Colonic mucosa (tissue), 4 donors: ENCODE data around the gene NHEJ1. TPM values are rescaled to one million over a fixed set of nuclear protein-coding genes. Genes with fewer than 3 reads are reported as not detected.
A peak's percentile ranks its signal among the peaks of the same experiment; 100 is the strongest.

Source experiments
- DNase-seq: peaks from one replicate; pipeline ENCODE4 v3.0.0-alpha.2; 2020
- H3K27ac ChIP-seq: fragments of 200-600 bp; one replicate; pipeline ENCODE4 v1.8.0; 2021
- H3K27me3 ChIP-seq: fragments of 200-600 bp; one replicate; pipeline ENCODE4 v1.8.0; 2021
- H3K36me3 ChIP-seq: fragments of 200-600 bp; one replicate; pipeline ENCODE4 v1.8.0; 2021
- H3K4me1 ChIP-seq: fragments of 200-600 bp; one replicate; pipeline ENCODE4 v1.8.0; 2021; ENCODE audit warnings: mild to moderate bottlenecking
- H3K4me3 ChIP-seq: fragments of 200-600 bp; one replicate; pipeline ENCODE4 v1.8.0; 2021
- H3K9ac ChIP-seq, 2 donors: one replicate each; pipeline ENCODE4 v1.7.0; 2013; ENCODE audit warnings: control low read depth in 2 of 2, low read depth in 2 of 2, low read length in 2 of 2
- H3K9me3 ChIP-seq: fragments of 200-600 bp; one replicate; pipeline ENCODE4 v1.8.0; 2021
- intact Hi-C: fragments of 100-400 bp; cut with DNase I; formaldehyde crosslinking; loops from one replicate; pipeline ENCODE4 v1.14.1; 2022
- total RNA-seq, 2 donors: library from RNA; stranded (reverse); fragmentation: NEBNext Ultra II Directional in 1 of 2; extraction: Animal tissue kit (Norgen Biotek cat#: 25700) in 1 of 2; gene quantifications; one replicate each; pipeline ENCODE4 v1.2.1, GENCODE V29; 2021
- TF ChIP-seq, protein P1 (sequence below): fragments of 200-600 bp; IDR thresholded peaks from one replicate; pipeline ENCODE4 v1.8.0; 2022; ENCODE audit warnings: antibody characterized with exemption, mild to moderate bottlenecking
- donor health status: healthy.
- donor health status: DM: no; HTN: no; CAD: no.
- donor health status: DM: no; HTN: no; CAD: no.

The NHEJ1 gene
- total RNA-seq, 2 donors from 2014 or later = 30.7 to 51.1 TPM

GRCh38 chr2:219045937-219046550 is 114.6 kb downstream of the NHEJ1 start:
- H3K4me1 ChIP-seq = peaks cover 3% of the 10 kb centered on the region
- no peaks in the 10 kb centered on the region for H3K36me3 ChIP-seq
- intact Hi-C loops = no loop called here
- TF ChIP-seq, protein P1, sequence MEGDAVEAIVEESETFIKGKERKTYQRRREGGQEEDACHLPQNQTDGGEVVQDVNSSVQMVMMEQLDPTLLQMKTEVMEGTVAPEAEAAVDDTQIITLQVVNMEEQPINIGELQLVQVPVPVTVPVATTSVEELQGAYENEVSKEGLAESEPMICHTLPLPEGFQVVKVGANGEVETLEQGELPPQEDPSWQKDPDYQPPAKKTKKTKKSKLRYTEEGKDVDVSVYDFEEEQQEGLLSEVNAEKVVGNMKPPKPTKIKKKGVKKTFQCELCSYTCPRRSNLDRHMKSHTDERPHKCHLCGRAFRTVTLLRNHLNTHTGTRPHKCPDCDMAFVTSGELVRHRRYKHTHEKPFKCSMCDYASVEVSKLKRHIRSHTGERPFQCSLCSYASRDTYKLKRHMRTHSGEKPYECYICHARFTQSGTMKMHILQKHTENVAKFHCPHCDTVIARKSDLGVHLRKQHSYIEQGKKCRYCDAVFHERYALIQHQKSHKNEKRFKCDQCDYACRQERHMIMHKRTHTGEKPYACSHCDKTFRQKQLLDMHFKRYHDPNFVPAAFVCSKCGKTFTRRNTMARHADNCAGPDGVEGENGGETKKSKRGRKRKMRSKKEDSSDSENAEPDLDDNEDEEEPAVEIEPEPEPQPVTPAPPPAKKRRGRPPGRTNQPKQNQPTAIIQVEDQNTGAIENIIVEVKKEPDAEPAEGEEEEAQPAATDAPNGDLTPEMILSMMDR = no peak
- H3K27ac ChIP-seq = no peak overlapping the region
- H3K9me3 ChIP-seq = no peaks in the 10 kb centered on the region
- no peak for DNase-seq
- no peak overlapping the region for H3K9ac ChIP-seq
- H3K27me3 ChIP-seq = no peaks in the 10 kb centered on the region
- H3K4me3 ChIP-seq = no peak overlapping the region

DNA sequence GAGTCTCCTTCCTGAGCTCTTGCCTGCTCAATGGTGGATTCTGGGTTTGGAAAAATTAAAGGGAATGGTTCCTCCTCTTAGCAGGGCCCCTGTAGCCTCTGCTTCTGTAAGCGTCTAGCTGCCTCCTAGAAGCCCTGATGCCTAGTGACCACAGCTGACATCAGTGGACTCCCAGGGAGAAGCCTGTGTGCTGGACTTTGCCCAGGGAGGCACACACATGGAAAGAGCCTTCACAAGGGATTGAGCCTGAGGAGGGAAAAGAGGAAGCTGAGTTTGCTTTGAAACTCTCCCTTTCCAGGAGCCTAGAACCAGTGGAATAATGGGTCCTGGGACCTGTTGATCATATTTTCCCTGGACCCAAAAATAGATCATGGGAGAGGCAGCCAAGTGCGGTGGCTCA is 117.9 kb downstream of the NHEJ1 start:
- H3K9me3 ChIP-seq = no peaks in the 10 kb centered on the region
- DNase-seq = no peak
- H3K27ac ChIP-seq = no peak overlapping the region
- peaks cover 3% of the 10 kb centered on the region for H3K4me1 ChIP-seq
- H3K4me3 ChIP-seq = no peak overlapping the region
- H3K9ac ChIP-seq = no peak overlapping the region
- no peaks in the 10 kb centered on the region for H3K36me3 ChIP-seq
- TF ChIP-seq, protein P1 = no peak
- no peaks in the 10 kb centered on the region for H3K27me3 ChIP-seq
- intact Hi-C loops = no loop called here

DNA sequence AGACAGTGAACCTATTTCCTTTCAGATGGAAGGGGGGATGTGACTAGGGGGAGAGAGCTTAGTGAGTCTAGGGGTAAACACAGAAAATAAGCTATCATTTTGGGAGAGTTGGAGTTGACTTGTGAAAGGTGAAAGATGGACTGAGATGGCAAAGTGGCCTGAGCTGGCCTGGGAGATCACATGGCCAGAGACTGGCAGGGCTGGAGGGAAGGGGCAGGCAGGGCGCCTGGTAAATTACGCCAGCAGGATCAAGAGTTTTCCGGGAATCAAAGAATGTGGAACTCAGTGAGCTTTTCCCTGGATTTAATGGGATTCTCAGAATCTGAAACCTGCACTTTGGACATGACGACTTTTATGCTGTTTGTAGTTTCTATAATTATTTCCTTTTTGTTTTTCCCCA is 118.5 kb downstream of the NHEJ1 start:
- Histone ChIP-seq H3K9ac (no peak overlapping the region), H3K27ac (no peak overlapping the region), H3K27me3 (no peaks in the 10 kb centered on the region), H3K36me3 (no peaks in the 10 kb centered on the region), H3K4me1 (peaks cover 3% of the 10 kb centered on the region), H3K9me3 (no peaks in the 10 kb centered on the region), H3K4me3 (no peak overlapping the region)
- TF ChIP-seq, protein P1 = no peak
- intact Hi-C loops = no loop called here
- no peak for DNase-seq

- Histone ChIP-seq H3K4me3 (no peak within 1 kb of the TSS), H3K9ac (no peak within 1 kb of the TSS), H3K9me3 (no peaks in the 10 kb centered on the region), H3K27ac (no peak within 1 kb of the TSS), H3K36me3 (no peaks in the 10 kb centered on the region), H3K27me3 (no peaks in the 10 kb centered on the region), H3K4me1 (peaks cover 3% of the 10 kb centered on the region)
- intact Hi-C loops = no loop called here
- TF ChIP-seq, protein P1 = no peak
- DNase-seq = peak; percentile 74
Observed at GRCh38 chr2:219041252-219041651, 119.4 kb downstream of the NHEJ1 start, which contains the start of gene CFAP65. TSS of gene CFAP65 (minus strand) at chr2:219041516. CDS start at chr2:219039048, 2,468 bp downstream.

- H3K4me3 ChIP-seq = no peak overlapping the region
- TF ChIP-seq, protein P1 = no peak
- H3K9me3 ChIP-seq = no peaks in the 10 kb centered on the region
- intact Hi-C loops = no loop called here
- H3K27me3 ChIP-seq = no peaks in the 10 kb centered on the region
- H3K36me3 ChIP-seq = no peaks in the 10 kb centered on the region
- no peak for DNase-seq
- H3K9ac ChIP-seq = no peak overlapping the region
- peaks cover 3% of the 10 kb centered on the region for H3K4me1 ChIP-seq
- no peak overlapping the region for H3K27ac ChIP-seq
Observed at GRCh38 chr2:219038600-219038999, 122.0 kb downstream of the NHEJ1 start.
